Ishikawa (cell line): ENCODE results near the gene NOD2.

Experiments used
- CEBPB ChIP-seq: IDR thresholded peaks from 2 replicates; pipeline ENCODE4 v1.6.1; 2012
- RAD21 ChIP-seq: IDR thresholded peaks from 2 replicates; pipeline ENCODE4 v1.6.1; 2012; ENCODE audit warnings: low read depth
- TAF1 ChIP-seq: IDR thresholded peaks from 2 replicates; pipeline ENCODE4 v1.6.1; 2012; ENCODE audit warnings: low read depth, mild to moderate bottlenecking
- USF1 ChIP-seq: IDR thresholded peaks from 2 replicates; pipeline ENCODE4 v1.6.1; 2012

- no peak for TF ChIP-seq CEBPB
- TF ChIP-seq RAD21: no peak
- no peak for TF ChIP-seq USF1
- TF ChIP-seq TAF1: no peak
Measured at GRCh38 chr16:50767197-50767596, 73.8 kb downstream of the NOD2 start.
